Embryonic facial prominence (tissue), 1 donor: ENCODE measurements around the gene CDHR4.
"Not testable (repeated sequence)": the region's sequence is repeated elsewhere in the genome, so short reads cannot be mapped to it uniquely, and the experiment has no call there.

Source experiments
- DNase-seq: peaks from one replicate; pipeline ENCODE4 v3.0.0-alpha.2; 2016; ENCODE audit errors: extremely low spot score

The CDHR4 gene, protein sequence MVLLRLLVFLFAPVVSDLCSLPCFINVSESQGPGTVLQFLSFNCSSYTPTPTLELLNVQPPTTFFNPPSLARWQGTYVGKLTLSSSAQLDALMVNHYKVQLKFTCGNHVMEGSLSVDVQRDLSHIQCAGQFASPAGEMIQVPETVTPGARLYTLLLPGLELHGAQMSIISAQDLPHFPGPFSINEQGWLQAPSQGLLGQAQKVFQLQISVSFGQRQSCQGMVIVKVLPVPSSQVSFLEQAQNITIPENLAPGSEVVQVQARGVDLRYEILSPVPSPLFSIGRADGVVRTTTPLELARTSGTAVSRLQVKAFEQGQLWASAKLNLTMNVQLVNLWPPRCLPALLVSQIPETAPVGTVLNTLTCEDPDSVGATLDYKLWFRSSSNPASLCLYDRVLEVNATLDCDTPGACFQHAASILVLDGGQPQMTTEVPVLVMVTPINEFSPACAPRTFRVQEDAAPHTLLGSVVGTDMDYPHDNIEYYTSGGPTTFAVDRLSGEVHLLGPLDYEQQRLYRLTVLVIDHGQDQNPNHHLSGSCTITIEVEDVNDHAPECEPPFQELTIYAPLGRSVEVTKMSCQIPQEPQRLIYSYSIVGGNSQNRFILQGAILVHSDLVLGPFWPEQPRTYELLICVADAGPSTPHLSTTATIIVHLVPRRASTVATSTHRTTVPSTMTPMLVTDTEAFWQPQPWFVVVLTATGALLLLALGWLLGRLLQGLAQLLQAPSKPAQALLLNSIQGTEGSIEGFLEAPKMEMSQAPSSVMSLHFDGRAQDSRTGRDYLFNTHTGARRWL

DNA sequence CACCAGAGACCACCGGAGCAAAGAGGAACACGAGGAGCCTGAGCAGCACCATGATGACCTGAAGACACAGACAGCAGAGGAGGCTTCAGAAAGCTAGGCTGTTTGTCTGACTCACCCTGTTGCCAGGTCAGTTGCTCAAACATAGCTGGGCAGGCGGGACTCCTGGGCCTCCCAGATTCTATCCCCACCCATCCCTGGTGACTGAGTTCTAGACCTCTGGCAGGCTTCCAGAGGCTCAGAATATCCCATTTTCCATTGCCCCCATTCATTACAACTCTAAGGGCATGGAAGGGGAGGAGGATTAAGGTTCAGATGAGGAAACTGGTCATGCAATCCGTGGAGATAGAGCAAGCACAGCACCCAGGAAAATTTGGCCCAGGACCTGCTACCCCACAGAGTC lies at the start of gene CDHR4:
CDHR4 (minus strand) TSS at position 113 of the 400 bp plus-strand sequence; CDS start at position 52, 61 bp downstream.
- no peak for DNase-seq

DNA sequence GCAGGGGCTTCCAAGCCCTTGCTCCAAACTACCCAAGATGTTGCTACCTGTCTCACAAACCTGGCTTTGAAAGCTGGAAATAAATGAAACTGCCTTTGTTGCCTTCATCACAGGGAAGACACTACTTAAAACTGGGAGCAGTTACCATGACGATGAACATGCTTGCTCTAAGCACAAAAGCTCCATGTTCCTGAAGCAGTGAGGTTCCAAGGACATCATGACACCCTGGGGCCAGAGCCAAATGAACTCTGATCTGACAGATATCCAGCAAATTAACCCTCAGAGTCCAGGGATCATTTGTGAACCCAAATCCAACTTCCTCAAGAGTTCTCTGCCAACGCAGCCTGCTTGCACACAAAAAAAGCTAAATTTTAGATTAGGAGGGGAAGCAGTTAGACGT lies 46.0 kb upstream of the CDHR4 start:
- DNase-seq = no peak

DNA sequence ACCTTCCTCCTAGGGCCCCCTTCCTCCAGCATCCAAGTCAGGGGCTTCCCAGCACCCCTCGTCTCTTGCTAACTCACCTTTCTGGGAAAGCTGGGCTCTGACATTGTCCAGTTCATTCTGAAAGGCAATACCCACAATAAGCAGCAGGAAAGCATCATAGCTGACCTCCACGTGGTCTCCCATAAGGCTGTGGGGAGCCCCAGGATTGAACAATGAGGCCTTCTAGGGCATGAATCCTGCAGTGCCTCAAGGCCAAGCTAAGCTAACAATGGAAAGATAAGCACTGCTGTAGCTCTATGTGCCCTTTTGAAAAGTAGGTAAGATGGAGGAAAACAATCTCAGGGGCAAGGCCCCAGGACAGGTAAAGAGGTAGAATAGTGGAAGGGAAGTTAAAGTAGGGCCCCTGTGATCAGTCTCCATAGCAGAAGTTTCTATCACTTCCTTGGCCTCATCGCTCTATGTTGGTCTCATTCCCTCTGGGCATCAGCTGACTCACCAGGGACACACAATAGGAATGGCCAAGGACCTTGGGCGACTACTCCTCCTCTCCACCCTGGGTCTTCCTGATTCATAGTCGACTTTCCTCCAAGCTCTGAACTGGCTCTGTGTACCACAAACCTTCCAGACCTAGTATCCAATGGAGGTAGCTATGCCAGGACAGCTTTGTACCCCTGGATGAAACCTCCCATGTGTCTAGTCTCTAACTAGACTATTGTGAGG lies 45.0 kb upstream of the CDHR4 start:
- no peak for DNase-seq

DNA sequence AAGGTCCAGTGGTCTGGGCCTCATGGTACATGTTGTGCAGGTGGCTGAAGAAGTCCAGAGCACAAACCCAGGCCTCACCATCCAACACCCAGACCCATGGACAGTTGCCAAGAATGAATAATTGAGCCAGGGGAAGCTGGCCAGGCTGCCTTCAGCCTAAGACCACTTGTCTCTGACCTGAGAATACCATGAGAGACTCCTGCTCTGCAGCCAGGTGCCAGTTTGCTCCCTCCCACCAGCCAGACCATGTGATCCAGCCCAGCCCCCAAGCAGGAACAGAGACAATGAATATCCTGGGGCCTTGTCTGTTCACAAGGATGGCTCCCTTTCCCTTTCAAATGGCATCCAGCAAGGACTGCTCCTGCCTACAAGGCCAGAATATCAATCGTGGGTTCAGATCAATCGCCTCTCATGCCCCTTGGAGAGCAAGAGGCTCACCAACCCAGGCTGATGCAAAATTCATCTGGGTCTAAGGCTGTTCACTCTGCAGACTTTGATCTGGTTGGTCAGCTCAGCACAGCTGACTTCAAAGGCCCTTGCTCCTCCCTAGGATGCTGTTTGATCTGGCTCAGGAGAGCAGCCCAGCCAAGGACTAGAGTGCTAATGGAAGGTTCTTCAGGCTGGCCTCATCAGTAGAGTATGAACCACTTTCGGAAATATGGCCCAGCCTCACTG lies 43.3 kb upstream of the CDHR4 start:
- DNase-seq = no peak

DNA sequence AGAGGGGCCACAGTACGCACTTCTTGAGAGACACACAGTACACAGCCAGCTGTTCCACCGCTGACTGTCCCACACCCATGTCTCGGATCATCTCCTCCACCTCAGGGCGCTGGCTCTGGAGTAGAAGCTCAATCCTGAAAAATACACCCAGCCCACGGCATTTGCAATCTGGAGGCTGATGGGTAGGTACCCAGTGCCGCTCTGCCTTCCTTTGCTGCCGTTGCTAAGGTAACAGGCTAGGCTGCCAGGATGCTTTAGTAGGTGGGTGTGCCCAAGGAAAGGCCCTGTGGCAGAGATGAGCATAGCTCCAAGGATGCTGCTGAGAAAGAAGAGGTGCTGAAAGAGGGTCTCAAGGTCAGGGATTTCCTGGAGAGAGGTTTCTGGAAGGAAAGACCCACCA lies 42.1 kb upstream of the CDHR4 start:
- DNase-seq = no peak

DNA sequence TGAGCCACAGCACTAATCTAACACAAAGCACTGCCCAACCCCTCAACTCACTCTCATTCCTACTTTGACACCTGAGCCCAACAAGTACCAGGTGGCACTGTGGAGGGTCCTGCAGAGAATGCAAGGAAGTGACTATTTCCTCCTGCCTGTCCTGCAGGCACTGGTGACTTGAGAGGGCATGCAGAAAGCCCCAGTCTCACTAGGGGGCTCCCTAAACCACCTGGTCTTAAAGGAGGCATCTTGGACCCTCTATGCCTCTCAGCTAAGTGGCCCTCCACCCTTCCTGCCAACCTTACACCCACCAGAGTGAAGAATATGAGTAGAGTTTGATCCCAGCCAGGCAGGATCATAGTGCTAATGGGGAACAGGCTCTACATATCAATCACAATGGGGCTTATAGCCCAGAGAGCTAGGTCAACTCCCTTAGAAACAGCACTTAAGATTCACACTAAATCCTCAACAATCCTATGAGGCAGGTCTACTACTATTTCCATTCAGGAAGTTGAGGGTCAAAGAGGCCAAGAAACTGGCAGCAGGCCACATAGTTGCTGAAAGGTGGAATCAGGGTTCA lies 41.5 kb upstream of the CDHR4 start:
- DNase-seq = no peak

DNA sequence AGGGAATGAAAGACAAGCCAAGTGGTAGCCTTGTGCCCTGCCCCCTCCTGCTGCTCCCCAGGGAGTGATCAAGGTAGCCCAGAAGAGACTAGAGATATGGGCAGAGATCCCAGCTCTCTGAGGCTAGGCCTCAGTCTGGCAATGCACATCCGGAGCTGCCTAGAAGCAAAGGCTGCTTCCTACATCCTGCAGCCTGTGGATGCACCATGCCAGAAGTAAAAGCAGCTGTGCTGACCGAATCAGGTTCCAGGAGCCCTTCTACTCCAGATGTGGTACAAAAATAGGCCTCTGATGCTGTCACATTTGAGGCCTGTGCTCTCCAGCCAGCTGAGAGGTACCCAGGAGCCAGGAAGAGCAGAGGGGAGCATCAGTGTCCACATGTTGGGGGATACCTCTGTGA lies 40.7 kb upstream of the CDHR4 start:
- DNase-seq = no peak

DNA sequence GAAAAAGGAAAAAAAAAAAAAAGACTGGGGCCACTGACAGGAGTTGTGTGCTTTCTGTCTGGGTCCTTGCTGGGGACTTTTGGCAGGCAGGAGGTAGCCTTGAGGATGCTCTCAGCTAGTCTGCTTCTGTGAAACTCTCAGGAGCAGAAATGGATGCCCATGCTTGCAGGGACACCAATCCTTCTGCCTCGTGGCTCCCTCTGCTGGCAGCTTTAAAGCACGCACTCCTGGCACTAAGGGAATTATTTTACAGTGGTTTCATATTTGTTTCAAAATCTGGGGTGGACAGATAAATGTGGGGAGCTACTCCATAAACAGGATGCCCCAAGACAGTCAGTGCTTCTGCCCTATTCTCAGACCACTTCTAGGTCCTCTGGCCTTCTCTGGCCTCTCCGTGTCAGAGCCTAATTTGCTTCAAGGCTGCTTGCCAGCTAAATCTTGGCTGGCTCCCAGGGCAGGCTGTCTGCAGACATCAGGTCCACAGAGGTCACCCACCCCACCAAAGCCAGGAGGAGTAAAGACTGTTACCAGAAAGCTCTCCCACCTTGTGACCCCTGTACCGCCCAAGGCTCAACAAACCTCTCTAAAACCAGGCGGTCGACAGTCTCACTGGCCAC lies 39.6 kb upstream of the CDHR4 start:
- DNase-seq = peak; percentile 55

DNA sequence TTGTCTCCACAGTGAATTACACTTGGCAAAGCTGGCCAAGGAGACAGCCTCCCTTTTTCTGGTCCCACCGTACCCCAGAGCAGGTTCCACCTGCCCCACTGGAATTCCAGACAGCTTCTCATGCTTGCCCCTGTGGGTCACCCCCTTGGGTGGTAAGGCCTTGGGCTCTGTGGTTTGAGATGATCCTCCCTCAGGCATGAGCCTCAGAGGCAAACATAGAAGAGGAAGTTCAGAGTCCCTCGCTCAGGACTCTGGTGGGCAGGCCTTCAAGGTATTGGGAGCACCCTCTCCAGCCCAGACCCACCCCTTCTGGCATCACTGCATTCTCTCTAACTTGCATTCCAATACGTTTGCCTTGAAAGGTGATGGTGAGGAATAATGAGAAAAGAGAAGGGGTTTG lies 31.7 kb upstream of the CDHR4 start:
- DNase-seq = no peak

DNA sequence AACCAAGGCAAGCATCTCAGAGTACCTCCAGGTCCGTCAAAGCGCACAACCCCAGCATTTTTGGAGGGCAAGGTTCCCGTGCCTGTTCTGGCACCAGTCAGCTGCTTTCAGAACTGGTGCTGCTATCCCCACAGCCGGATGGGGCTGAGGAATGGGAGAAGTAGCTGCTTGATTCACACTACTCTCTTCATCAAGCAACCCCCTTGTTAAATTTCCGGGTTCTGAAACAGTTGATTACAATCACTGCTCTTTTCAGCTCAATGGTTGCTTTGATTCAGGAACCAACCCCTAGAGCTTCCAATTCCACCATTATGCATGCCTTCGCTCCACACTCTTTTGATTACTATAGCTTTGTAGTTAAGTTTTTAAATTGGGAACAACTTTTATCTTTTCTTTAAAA lies 26.3 kb upstream of the CDHR4 start:
- DNase-seq = no peak

DNA sequence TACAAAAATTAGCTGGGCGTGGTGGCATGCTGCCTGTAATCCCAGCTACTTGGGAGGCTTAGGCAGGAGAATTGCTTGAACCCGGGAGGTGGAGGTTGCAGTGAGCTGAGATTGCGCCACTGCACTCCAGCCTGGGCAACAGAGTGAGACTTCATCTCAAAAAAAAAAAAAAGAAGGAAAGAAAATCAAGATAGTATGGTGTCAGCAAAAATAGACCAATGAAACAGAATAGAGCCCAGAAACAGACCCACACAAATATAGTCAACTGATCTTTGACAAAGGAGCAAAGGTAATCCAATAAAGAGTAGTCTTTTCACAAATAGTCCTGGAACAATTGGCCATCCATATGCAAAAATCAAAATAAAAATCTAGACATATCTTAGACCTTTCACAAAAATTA lies 23.5 kb upstream of the CDHR4 start:
- DNase-seq = not testable (repeated sequence)

DNA sequence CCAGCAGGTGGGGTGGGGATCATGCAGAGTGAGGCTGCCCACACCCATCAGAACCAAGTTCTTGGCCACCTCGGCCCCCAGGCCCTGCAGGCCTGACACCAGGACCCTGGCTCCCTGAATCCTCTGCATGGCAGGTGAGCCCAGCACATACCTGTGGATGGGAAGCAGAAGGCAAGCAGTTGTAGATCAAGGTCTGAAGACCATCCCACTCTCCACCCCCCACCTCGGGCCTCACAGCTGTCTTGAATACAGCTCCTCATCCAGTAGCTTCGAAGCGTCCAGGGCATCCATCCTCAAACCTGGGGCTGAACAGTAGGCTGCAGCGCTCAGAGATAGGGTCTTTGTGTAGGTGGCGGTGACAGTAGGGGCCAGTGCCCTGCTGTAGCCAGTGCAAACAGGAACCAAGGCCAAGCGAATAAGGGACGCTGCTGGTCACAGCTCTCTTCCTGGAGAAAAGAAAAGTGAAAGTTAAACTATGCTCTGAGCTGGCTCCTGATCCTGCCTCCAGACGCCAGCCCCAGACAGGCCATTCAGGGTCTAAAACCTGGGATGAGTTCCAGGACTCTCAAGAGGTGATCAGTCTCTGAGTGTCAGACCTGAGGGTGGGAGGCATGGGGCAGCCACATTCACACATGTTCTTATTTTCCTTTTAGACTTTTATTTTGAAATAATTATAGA lies 14.0 kb upstream of the CDHR4 start, which contains the start of gene UBA7:
UBA7 (minus strand) TSS at position 457 of the 678 bp plus-strand sequence; CDS start at position 291, 166 bp downstream.
- DNase-seq = no peak

DNA sequence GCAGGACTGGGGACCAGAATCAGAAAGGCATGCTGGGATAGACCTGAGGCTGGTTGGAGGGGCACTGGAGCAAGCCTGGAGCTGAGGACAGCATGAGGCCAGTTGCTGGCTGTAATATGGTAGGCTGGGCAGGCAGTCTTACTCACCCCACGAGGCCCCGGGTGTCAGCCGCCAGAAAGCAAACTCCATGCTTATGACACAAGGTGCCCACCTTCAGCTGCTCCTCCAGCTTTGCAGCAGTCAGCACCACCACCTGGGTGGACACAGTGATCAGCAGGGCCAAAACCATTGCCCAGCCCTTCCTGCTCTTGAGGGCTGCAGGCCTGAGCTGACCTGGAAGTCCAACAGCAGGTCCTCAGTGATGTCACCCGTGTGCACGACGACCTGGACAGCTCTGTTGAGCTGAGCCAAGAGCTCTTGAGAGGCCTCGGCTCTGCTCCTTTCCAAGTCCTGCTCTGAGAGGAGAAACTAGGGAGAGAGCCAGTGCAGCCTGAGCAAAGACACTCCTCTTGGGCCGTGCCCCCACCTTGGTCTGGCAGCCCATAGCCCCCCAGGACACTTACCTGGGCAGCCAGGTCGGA lies 13.3 kb upstream of the CDHR4 start:
- no peak for DNase-seq

DNA sequence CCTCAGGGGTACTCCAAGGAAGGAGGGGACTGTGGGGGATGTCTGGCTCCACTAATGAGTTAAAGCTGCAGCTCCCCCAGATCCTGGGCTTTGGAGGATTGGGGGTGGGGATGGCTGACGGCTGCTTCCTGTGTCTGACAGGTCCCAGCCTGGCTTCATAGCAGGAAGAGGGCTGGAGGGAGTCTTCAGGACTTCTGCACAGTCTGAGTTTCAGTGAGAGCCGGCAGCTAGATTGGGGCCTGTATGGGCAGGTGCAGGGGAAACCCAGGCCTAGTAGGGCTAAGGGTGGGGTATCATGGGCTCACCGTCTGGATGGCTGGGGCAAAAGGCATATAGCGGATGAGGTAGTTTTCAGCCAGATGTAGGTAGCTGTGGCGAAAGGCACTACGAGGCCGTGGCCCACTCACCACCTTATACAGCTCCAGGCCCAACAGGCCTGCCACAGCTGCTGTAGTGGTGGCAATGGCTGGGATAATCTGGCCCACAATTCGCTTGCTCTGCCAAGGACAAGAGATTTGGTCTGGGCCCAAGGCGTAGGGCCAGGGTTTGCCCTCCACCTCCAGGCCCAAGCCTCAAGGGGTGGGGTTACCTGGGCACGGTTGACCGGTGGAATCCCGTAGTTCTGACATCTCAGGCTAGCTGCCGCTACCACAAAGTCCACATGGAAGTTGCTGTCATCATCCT lies 7.9 kb upstream of the CDHR4 start:
- DNase-seq = no peak

DNA sequence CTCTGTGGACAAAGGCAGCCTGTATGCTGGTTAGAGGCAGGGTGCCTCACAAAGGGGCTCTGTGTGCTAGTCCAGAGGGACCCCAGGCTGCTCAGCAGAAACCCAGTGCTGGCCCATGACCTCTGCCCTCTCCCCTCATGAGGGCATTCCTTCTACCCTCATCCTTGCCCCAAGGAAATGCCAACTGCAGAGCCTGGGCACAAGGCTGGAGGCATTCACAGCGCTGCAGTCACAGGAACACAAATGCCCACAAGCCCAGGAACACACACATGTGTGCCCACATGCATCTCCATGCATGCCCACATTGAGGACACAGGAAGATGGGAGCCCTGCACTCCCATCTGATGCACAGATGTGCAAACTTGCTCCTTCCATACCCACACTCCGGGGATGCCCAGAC lies 7.2 kb upstream of the CDHR4 start:
- no peak for DNase-seq

DNA sequence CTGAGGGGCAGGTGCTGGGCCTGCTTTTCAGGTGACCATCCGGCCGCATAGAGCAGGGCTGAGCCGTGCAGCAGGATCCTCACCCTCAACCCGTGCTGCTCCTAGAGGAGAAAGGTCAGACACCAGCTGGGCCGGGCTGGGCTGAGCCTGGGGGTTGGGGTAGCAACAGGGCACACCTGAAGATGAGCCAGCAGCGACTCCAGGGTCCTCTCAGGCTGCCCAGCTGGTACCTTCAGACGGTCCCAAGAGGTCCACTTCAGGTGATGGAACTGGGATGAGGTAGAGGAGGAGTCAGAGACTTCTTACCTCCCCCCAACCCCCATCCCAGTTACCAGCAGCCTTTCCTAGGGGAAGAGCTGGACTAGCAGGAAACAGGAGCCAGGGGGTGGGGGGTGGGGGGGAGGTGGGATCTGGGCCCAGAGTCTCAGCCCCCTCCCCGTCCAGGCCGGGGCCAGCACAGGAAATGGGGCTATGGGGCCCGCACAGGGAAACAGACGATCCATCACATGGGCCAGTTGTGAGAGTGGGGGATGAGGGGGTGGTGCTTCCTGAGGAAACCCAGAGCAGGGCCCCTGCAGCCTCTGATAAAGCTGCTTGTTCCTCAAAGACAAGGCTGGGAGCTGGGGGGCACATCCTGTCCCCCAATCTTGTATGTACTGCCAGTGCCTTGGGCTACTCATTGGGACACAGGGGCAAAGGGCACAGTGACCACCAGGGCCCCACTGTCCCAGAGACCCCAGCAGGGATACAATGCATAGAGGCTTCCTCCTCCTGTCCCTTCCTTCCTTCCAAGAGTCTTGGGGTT lies 6.4 kb upstream of the CDHR4 start:
- DNase-seq = peak; percentile 70

DNA sequence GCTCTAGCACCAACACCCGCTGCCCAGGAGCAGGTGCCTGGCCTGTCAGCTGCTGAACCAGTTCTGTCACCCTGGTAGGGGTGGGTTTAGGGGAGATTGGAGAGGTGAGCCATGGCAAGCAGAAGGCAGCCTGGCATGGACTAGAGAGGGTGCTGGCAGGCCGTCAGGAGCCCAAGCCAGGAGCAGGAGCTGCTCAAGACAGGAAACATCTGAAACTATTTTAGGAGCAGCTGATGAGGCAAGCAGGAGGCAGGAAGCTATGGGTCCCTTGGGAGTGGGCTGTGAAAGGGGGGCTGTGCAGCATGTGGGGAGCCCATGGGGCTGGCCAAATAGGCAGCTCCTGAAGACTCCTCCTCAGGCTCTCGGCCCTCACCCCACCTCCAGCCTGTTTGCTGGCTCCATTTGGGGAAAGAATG lies 5.7 kb upstream of the CDHR4 start:
- peak; percentile 86 for DNase-seq
